HG03025 (cell line): ENCODE measurements around the gene GDF10.

Experiments used
- ATAC-seq: cut with Tn5 transposase; IDR thresholded peaks from one replicate; pipeline ENCODE4 v1.9.1; 2021; ENCODE audit warnings: mild to moderate bottlenecking, moderate library complexity; ENCODE audit not compliant: unreplicated experiment, low FRiP score

Gene GDF10

GRCh38 chr10:47311932-47312662 lies 12.1 kb downstream of the GDF10 start:
- ATAC-seq, result peak; percentile 61

- no peak for ATAC-seq
Observed at GRCh38 chr10:47312663-47312995, 12.6 kb downstream of the GDF10 start.

- ATAC-seq, result no peak
Observed at GRCh38 chr10:47314416-47314970, 14.5 kb downstream of the GDF10 start.

- no peak for ATAC-seq
Observed at GRCh38 chr10:47315421-47315820, 15.4 kb downstream of the GDF10 start.

GRCh38 chr10:47316131-47316530 lies 16.1 kb downstream of the GDF10 start:
- ATAC-seq, result no peak

- no peak for ATAC-seq
Observed at GRCh38 chr10:47317251-47317650, 17.3 kb downstream of the GDF10 start.

- no peak for ATAC-seq
Observed at GRCh38 chr10:47318706-47319105, 18.7 kb downstream of the GDF10 start.

GRCh38 chr10:47319784-47320183 lies 19.8 kb downstream of the GDF10 start:
- no peak for ATAC-seq

GRCh38 chr10:47320812-47321211 lies 20.8 kb downstream of the GDF10 start:
- ATAC-seq, result no peak

- ATAC-seq, result no peak
Observed at GRCh38 chr10:47321521-47322195, 21.7 kb downstream of the GDF10 start.

- ATAC-seq, result no peak
Observed at GRCh38 chr10:47322300-47323061, 22.5 kb downstream of the GDF10 start, which contains the start of gene GDF2. Gene GDF2 (plus strand): TSS chr10:47322454. CDS start chr10:47322669, 215 bp downstream.

- ATAC-seq, result no peak
Observed at GRCh38 chr10:47323087-47323486, 23.1 kb downstream of the GDF10 start.

- ATAC-seq, result no peak
Observed at GRCh38 chr10:47323636-47324296, 23.8 kb downstream of the GDF10 start.

- ATAC-seq, result no peak
Observed at GRCh38 chr10:47325303-47326291, 25.6 kb downstream of the GDF10 start.

GRCh38 chr10:47326306-47326926 lies 26.4 kb downstream of the GDF10 start:
- ATAC-seq, result no peak

- no peak for ATAC-seq
Observed at GRCh38 chr10:47326927-47327330, 26.9 kb downstream of the GDF10 start.

- no peak for ATAC-seq
Observed at GRCh38 chr10:47329855-47330254, 29.9 kb downstream of the GDF10 start.

- no peak for ATAC-seq
Observed at GRCh38 chr10:47330366-47330765, 30.4 kb downstream of the GDF10 start.

- no peak for ATAC-seq
Observed at GRCh38 chr10:47330804-47331203, 30.8 kb downstream of the GDF10 start.
